PFSK-1 (cell line): ENCODE measurements around the gene TLR10.

Experiments
- POLR2AphosphoS5 ChIP-seq: IDR thresholded peaks from 2 replicates; pipeline ENCODE4 v1.6.1; 2012; ENCODE audit warnings: low read depth, mild to moderate bottlenecking, control low read depth, low read length, moderate library complexity
- TF ChIP-seq, protein P1 (sequence below), 2 experiments: IDR thresholded peaks; 2 replicates each; pipeline versions ENCODE4 v1.6.1 to v1.8.0; 2011 to 2012; ENCODE audit warnings: low read depth in 2 of 2, low read length in 2 of 2, control low read depth in 1 of 2, inconsistent platforms in 1 of 2, mild to moderate bottlenecking in 1 of 2, moderate library complexity in 1 of 2; ENCODE audit not compliant: insufficient read depth in 1 of 2

DNA sequence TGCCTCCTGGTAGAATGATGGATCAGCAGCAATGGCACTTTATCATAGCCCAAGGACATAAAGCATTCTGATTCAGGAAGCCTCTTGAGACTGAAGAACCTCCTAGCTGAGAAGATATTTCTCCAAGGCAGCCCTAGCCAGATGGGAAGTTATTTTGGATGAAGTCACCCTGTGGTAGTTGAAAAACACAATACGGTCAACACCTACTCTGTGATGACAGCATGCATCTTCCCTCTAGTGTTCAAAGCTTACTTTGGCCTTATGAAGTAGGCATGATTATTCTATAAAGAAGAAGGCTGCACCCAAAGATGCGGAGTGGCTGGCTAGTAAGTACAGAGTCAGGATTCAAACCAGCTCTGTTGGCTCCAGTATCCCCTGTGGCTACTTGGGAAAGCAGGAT, 47.9 kb downstream of the TLR10 start:
- no peak for TF ChIP-seq POLR2AphosphoS5
- TF ChIP-seq, protein P1, sequence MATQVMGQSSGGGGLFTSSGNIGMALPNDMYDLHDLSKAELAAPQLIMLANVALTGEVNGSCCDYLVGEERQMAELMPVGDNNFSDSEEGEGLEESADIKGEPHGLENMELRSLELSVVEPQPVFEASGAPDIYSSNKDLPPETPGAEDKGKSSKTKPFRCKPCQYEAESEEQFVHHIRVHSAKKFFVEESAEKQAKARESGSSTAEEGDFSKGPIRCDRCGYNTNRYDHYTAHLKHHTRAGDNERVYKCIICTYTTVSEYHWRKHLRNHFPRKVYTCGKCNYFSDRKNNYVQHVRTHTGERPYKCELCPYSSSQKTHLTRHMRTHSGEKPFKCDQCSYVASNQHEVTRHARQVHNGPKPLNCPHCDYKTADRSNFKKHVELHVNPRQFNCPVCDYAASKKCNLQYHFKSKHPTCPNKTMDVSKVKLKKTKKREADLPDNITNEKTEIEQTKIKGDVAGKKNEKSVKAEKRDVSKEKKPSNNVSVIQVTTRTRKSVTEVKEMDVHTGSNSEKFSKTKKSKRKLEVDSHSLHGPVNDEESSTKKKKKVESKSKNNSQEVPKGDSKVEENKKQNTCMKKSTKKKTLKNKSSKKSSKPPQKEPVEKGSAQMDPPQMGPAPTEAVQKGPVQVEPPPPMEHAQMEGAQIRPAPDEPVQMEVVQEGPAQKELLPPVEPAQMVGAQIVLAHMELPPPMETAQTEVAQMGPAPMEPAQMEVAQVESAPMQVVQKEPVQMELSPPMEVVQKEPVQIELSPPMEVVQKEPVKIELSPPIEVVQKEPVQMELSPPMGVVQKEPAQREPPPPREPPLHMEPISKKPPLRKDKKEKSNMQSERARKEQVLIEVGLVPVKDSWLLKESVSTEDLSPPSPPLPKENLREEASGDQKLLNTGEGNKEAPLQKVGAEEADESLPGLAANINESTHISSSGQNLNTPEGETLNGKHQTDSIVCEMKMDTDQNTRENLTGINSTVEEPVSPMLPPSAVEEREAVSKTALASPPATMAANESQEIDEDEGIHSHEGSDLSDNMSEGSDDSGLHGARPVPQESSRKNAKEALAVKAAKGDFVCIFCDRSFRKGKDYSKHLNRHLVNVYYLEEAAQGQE (IDR thresholded peaks at IDR 0.05; ENCODE audit: insufficient read depth in 1 of 2, low read depth in 2 of 2, low read length in 2 of 2), result no peak
